Ishikawa (cell line): ENCODE measurements around the gene TIMM44.

Experiments
- CEBPB ChIP-seq: IDR thresholded peaks from 2 replicates; pipeline ENCODE4 v1.6.1; 2012
- CREB1 ChIP-seq: IDR thresholded peaks from 2 replicates; pipeline ENCODE4 v1.6.1; 2012; ENCODE audit warnings: low read depth
- FOXM1 ChIP-seq: IDR thresholded peaks from 2 replicates; pipeline ENCODE4 v1.6.1; 2012; ENCODE audit warnings: low read depth, borderline replicate concordance
- MAX ChIP-seq: IDR thresholded peaks from 2 replicates; pipeline ENCODE4 v1.6.1; 2012
- RAD21 ChIP-seq: IDR thresholded peaks from 2 replicates; pipeline ENCODE4 v1.6.1; 2012; ENCODE audit warnings: low read depth
- TCF12 ChIP-seq: IDR thresholded peaks from 2 replicates; pipeline ENCODE4 v1.6.1; 2012; ENCODE audit warnings: low read depth
- TEAD4 ChIP-seq: IDR thresholded peaks from 2 replicates; pipeline ENCODE4 v1.6.1; 2012
- YY1 ChIP-seq: IDR thresholded peaks from 2 replicates; pipeline ENCODE4 v1.6.1; 2012; ENCODE audit warnings: low read depth

- TF ChIP-seq MAX (no peak), FOXM1 (no peak), TEAD4 (no peak), TCF12 (no peak), CREB1 (no peak), CEBPB (no peak), RAD21 (no peak), YY1 (no peak)
Observed at GRCh38 chr19:7981661-7982060, 38.2 kb upstream of the TIMM44 start.
